Left lung (tissue), 10 donors: ENCODE results near the gene AHSG. TPM values are rescaled to one million over a fixed set of nuclear protein-coding genes. Genes with fewer than 3 reads are reported as not detected.
A peak's percentile ranks its signal among the peaks of the same experiment; 100 is the strongest.

Experiments used
- ATAC-seq: fragments of 200-7000 bp; cut with Tn5 transposase; one replicate; pipeline ENCODE4 v1.9.1; 2020; ENCODE audit warnings: moderate library complexity
- DNase-seq, 4 donors: peaks; one replicate each; pipeline ENCODE4 v3.0.0-alpha.2; 2013 to 2020
- H3K27ac ChIP-seq, 2 donors: fragments of 200-600 bp; sonication (generic) in 1 of 2; one replicate each; pipeline versions ENCODE4 v1.5.0 to v1.8.0; 2020 to 2021
- H3K27me3 ChIP-seq, 2 donors: fragments of 200-600 bp; sonication (generic) in 1 of 2; one replicate each; pipeline versions ENCODE4 v1.5.0 to v1.8.0; 2020 to 2021
- H3K36me3 ChIP-seq, 2 donors: fragments of 200-600 bp; sonication (generic) in 1 of 2; one replicate each; pipeline versions ENCODE4 v1.5.0 to v1.8.0; 2020 to 2021
- H3K4me1 ChIP-seq, 2 donors: fragments of 200-600 bp; one replicate each; pipeline ENCODE4 v1.8.0; 2021
- H3K4me3 ChIP-seq, 2 donors: fragments of 200-600 bp; sonication (generic) in 1 of 2; one replicate each; pipeline versions ENCODE4 v1.5.0 to v1.8.0; 2020 to 2021; ENCODE audit warnings: mild to moderate bottlenecking in 1 of 2
- H3K9me3 ChIP-seq, 2 donors: fragments of 200-600 bp; sonication (generic) in 1 of 2; one replicate each; pipeline versions ENCODE4 v1.5.0 to v1.8.0; 2020 to 2021
- intact Hi-C, 2 donors: fragments of 100-400 bp; cut with DNase I; formaldehyde crosslinking; loops; one replicate each; pipeline versions ENCODE4 v1.11.2 to v1.14.2; 2022
- polyA plus RNA-seq, 6 donors: library from polyadenylated mRNA; unstranded; fragments of 120-200 nt; gene quantifications; one replicate each; pipeline ENCODE4 v1.2.1, GENCODE V29; 2013; ENCODE audit not compliant: insufficient read length in 6 of 6
- total RNA-seq, 2 donors: library from RNA; stranded (reverse); fragmentation: NEBNext Ultra II Directional; extraction: Animal tissue kit (Norgen Biotek cat#: 25700); gene quantifications; one replicate each; pipeline ENCODE4 v1.2.1, GENCODE V29; 2021
- TF ChIP-seq, protein P1 (sequence below), 2 donors: fragments of 200-600 bp; sonication (generic) in 1 of 2; IDR thresholded peaks; one replicate each; pipeline versions ENCODE4 v1.5.0 to v1.8.0; 2021; ENCODE audit warnings: antibody characterized with exemption in 2 of 2
- donor health status: DM: no; HTN: yes; CAD: no.
- donor health status: DM: no; HTN: no; CAD: no.

Gene AHSG
- total and polyA plus RNA-seq, 8 donors = 0.09 to 5.7 (median 3.2) TPM; not detected in 5

- Histone ChIP-seq H3K4me1 (no peaks in the 10 kb centered on the region), H3K36me3 (no peaks in the 10 kb centered on the region), H3K27me3 (no peaks in the 10 kb centered on the region), H3K27ac (no peak overlapping the region), H3K4me3 (no peak overlapping the region), H3K9me3 (no peaks in the 10 kb centered on the region)
- ATAC-seq (no peak), DNase-seq (no peak)
- TF ChIP-seq, protein P1, sequence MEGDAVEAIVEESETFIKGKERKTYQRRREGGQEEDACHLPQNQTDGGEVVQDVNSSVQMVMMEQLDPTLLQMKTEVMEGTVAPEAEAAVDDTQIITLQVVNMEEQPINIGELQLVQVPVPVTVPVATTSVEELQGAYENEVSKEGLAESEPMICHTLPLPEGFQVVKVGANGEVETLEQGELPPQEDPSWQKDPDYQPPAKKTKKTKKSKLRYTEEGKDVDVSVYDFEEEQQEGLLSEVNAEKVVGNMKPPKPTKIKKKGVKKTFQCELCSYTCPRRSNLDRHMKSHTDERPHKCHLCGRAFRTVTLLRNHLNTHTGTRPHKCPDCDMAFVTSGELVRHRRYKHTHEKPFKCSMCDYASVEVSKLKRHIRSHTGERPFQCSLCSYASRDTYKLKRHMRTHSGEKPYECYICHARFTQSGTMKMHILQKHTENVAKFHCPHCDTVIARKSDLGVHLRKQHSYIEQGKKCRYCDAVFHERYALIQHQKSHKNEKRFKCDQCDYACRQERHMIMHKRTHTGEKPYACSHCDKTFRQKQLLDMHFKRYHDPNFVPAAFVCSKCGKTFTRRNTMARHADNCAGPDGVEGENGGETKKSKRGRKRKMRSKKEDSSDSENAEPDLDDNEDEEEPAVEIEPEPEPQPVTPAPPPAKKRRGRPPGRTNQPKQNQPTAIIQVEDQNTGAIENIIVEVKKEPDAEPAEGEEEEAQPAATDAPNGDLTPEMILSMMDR (IDR thresholded peaks at IDR 0.05) = no peak
- intact Hi-C loops = no loop called here
These were observed 13.1 kb upstream of the AHSG start for GRCh38 chr3:186599785-186600166.

- Histone ChIP-seq H3K27me3 (no peaks in the 10 kb centered on the region), H3K27ac (no peak overlapping the region), H3K4me3 (no peak overlapping the region), H3K9me3 (no peaks in the 10 kb centered on the region), H3K4me1 (no peaks in the 10 kb centered on the region), H3K36me3 (no peaks in the 10 kb centered on the region)
- TF ChIP-seq, protein P1 (IDR thresholded peaks at IDR 0.05) = no peak
- ATAC-seq (no peak), DNase-seq (no peak)
- intact Hi-C loops = no loop called here
These were observed 12.0 kb upstream of the AHSG start for GRCh38 chr3:186600896-186601295.

DNA sequence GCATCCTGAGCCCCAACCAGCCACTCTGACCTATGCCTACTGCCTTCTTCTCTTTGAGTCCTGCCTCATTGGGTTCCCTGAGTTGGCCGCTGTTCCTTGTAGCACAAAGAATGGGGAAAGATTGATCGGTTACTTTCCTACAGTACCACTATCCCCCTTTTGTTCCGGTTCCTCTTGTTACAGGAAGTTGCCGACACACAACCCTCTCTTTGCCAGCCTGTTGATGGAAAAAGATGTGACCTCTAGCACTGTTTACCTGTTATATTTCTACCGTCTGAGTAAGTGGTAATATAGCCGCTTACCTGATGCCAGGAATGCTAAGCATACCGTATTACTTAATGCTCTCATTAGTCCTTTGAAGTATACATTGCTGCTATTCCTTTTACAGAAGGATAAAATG is 9.7 kb upstream of the AHSG start:
- Histone ChIP-seq H3K4me1 (no peaks in the 10 kb centered on the region), H3K36me3 (no peaks in the 10 kb centered on the region), H3K4me3 (no peak overlapping the region), H3K9me3 (no peaks in the 10 kb centered on the region), H3K27me3 (no peaks in the 10 kb centered on the region), H3K27ac (no peak overlapping the region)
- intact Hi-C loops = no loop called here
- no peak for DNase-seq
- TF ChIP-seq, protein P1 (IDR thresholded peaks at IDR 0.05) = no peak
- ATAC-seq = no peak

DNA sequence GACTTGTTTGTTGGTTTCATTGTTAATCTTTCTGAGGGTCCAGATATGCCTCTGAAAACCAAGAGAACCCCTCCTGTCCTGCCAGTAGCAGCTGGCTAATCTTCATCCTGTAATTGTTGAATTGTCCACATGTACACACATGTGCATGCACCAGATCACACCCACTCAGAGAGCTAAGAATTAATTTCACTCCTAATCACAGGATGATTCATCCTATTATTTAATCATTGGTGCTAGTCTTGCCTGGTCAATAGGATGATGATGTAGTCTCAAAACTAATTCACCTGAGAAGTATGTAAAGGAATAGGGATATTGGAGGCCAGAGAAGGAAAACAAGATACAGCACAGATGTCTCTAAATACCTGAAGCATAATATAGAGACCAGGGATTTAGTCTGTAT is 7.8 kb upstream of the AHSG start:
- Histone ChIP-seq H3K36me3 (no peaks in the 10 kb centered on the region), H3K4me1 (no peaks in the 10 kb centered on the region), H3K27me3 (no peaks in the 10 kb centered on the region), H3K4me3 (no peak overlapping the region), H3K9me3 (no peaks in the 10 kb centered on the region), H3K27ac (no peak overlapping the region)
- DNase-seq = no peak
- ATAC-seq = no peak
- intact Hi-C loops = no loop called here
- TF ChIP-seq, protein P1 (IDR thresholded peaks at IDR 0.05) = no peak

- Histone ChIP-seq H3K9me3 (no peaks in the 10 kb centered on the region), H3K27me3 (no peaks in the 10 kb centered on the region), H3K27ac (no peak overlapping the region), H3K36me3 (no peaks in the 10 kb centered on the region), H3K4me1 (no peaks in the 10 kb centered on the region), H3K4me3 (no peak overlapping the region)
- intact Hi-C loops = no loop called here
- TF ChIP-seq, protein P1 (IDR thresholded peaks at IDR 0.05) = no peak
- DNase-seq (no peak), ATAC-seq (peak; percentile 47)
These were observed 7.0 kb upstream of the AHSG start for GRCh38 chr3:186605561-186606545.
